Measurements from ENCODE around the gene CCNK.

Gene CCNK

GRCh38 chr14:99513183-99513694 is 32.0 kb downstream of the CCNK start:
- H3K79me2 ChIP-seq (ENCODE audit: insufficient read depth, low read depth) = no peaks in the 10 kb centered on the region
- H2AFZ ChIP-seq (ENCODE audit: low read depth) = no peak overlapping the region
- no peak overlapping the region for H3K9ac ChIP-seq
- H3K36me3 ChIP-seq (ENCODE audit: insufficient read depth) = no peaks in the 10 kb centered on the region
- no peak for TF ChIP-seq CTCF (conservative IDR thresholded peaks at IDR 0.05; ENCODE audit: low read depth, low read length)
- no peak overlapping the region for H3K4me2 ChIP-seq
- H4K20me1 ChIP-seq (ENCODE audit: insufficient read depth) = no peaks in the 10 kb centered on the region
- H3K4me3 ChIP-seq (IDR thresholded peaks at IDR 0.05; ENCODE audit: insufficient read depth, low read depth, low read length) = no peak overlapping the region
- H3K27ac ChIP-seq = no peak overlapping the region
- H3K4me1 ChIP-seq (ENCODE audit: low read depth, poor library complexity, severe bottlenecking) = peaks cover 5% of the 10 kb centered on the region
- H3K27me3 ChIP-seq (ENCODE audit: insufficient read depth, low read depth) = no peaks in the 10 kb centered on the region

GRCh38 chr14:99513946-99514551 is 32.8 kb downstream of the CCNK start:
- TF ChIP-seq CTCF (conservative IDR thresholded peaks at IDR 0.05; ENCODE audit: low read depth, low read length) = no peak
- Histone ChIP-seq H3K79me2 (ENCODE audit: insufficient read depth, low read depth) (no peaks in the 10 kb centered on the region), H4K20me1 (ENCODE audit: insufficient read depth) (no peaks in the 10 kb centered on the region), H3K4me3 (IDR thresholded peaks at IDR 0.05; ENCODE audit: insufficient read depth, low read depth, low read length) (no peak overlapping the region), H2AFZ (ENCODE audit: low read depth) (no peak overlapping the region), H3K27ac (no peak overlapping the region), H3K4me2 (no peak overlapping the region), H3K36me3 (ENCODE audit: insufficient read depth) (no peaks in the 10 kb centered on the region), H3K27me3 (ENCODE audit: insufficient read depth, low read depth) (no peaks in the 10 kb centered on the region), H3K4me1 (ENCODE audit: low read depth, poor library complexity, severe bottlenecking) (peaks cover 3% of the 10 kb centered on the region), H3K9ac (no peak overlapping the region)

GRCh38 chr14:99514552-99515300 is 33.5 kb downstream of the CCNK start:
- Histone ChIP-seq H3K27ac (no peak overlapping the region), H3K4me1 (ENCODE audit: low read depth, poor library complexity, severe bottlenecking) (peaks cover 3% of the 10 kb centered on the region), H4K20me1 (ENCODE audit: insufficient read depth) (no peaks in the 10 kb centered on the region), H2AFZ (ENCODE audit: low read depth) (no peak overlapping the region), H3K4me3 (IDR thresholded peaks at IDR 0.05; ENCODE audit: insufficient read depth, low read depth, low read length) (no peak overlapping the region), H3K79me2 (ENCODE audit: insufficient read depth, low read depth) (no peaks in the 10 kb centered on the region), H3K36me3 (ENCODE audit: insufficient read depth) (no peaks in the 10 kb centered on the region), H3K27me3 (ENCODE audit: insufficient read depth, low read depth) (no peaks in the 10 kb centered on the region), H3K4me2 (no peak overlapping the region), H3K9ac (no peak overlapping the region)
- no peak for TF ChIP-seq CTCF (conservative IDR thresholded peaks at IDR 0.05; ENCODE audit: low read depth, low read length)

- Histone ChIP-seq H2AFZ (ENCODE audit: low read depth) (no peak overlapping the region), H3K36me3 (ENCODE audit: insufficient read depth) (no peaks in the 10 kb centered on the region), H3K27me3 (ENCODE audit: insufficient read depth, low read depth) (no peaks in the 10 kb centered on the region), H3K9ac (no peak overlapping the region), H3K4me1 (ENCODE audit: low read depth, poor library complexity, severe bottlenecking) (peaks cover 3% of the 10 kb centered on the region), H3K4me2 (no peak overlapping the region), H3K27ac (no peak overlapping the region), H3K4me3 (IDR thresholded peaks at IDR 0.05; ENCODE audit: insufficient read depth, low read depth, low read length) (no peak overlapping the region), H3K79me2 (ENCODE audit: insufficient read depth, low read depth) (no peaks in the 10 kb centered on the region), H4K20me1 (ENCODE audit: insufficient read depth) (no peaks in the 10 kb centered on the region)
- no peak for TF ChIP-seq CTCF (conservative IDR thresholded peaks at IDR 0.05; ENCODE audit: low read depth, low read length)
Measured at GRCh38 chr14:99515301-99516155, 34.3 kb downstream of the CCNK start.
